ENCODE results near the gene EYS. TPM values are rescaled to one million over a fixed set of nuclear protein-coding genes. Genes with fewer than 3 reads are reported as not detected.

EYS gene
- total RNA-seq, 4 donors from 2014 or later, result under 0.01 TPM; not detected in 3

DNA sequence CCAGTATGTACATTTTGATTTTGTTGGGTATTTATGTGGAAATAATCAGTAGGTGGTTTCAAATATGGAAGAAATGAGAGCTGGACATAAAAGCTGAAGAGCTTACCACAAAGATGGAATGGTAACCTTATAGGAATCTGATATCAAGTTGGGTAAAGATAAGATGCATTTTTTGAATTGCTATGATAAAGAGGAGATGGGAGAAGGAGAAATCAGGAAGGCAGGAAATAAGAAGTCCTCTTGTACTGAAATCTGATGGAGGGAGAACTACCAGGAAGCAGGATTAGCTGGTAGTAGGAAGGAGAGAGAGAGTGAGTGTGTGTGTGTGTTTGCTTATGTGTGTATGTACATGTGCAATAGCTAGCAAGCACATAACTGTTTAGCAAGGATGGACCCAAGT lies 1603.0 kb downstream of the EYS start:
- no peaks in the 10 kb centered on the region for H3K4me1 ChIP-seq
- H3K4me3 ChIP-seq, result no peak overlapping the region
- intact Hi-C loops (cut with DNase I), result no loop called here
- H3K9me3 ChIP-seq, result no peaks in the 10 kb centered on the region
- DNase-seq (ENCODE audit: extremely low spot score), result no peak
- no peaks in the 10 kb centered on the region for H3K36me3 ChIP-seq
- TF ChIP-seq, protein P1, sequence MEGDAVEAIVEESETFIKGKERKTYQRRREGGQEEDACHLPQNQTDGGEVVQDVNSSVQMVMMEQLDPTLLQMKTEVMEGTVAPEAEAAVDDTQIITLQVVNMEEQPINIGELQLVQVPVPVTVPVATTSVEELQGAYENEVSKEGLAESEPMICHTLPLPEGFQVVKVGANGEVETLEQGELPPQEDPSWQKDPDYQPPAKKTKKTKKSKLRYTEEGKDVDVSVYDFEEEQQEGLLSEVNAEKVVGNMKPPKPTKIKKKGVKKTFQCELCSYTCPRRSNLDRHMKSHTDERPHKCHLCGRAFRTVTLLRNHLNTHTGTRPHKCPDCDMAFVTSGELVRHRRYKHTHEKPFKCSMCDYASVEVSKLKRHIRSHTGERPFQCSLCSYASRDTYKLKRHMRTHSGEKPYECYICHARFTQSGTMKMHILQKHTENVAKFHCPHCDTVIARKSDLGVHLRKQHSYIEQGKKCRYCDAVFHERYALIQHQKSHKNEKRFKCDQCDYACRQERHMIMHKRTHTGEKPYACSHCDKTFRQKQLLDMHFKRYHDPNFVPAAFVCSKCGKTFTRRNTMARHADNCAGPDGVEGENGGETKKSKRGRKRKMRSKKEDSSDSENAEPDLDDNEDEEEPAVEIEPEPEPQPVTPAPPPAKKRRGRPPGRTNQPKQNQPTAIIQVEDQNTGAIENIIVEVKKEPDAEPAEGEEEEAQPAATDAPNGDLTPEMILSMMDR (IDR thresholded peaks at IDR 0.05), result no peak
- no peak for TF ChIP-seq POLR2A (IDR thresholded peaks at IDR 0.05; ENCODE audit: low read depth)
- TF ChIP-seq POLR2AphosphoS5 (IDR thresholded peaks at IDR 0.05), result no peak
- no peak for TF ChIP-seq EP300 (IDR thresholded peaks at IDR 0.05)
- H3K27me3 ChIP-seq, result no peaks in the 10 kb centered on the region
- no peak overlapping the region for H3K27ac ChIP-seq (replicated peaks in 1 of 4)

DNA sequence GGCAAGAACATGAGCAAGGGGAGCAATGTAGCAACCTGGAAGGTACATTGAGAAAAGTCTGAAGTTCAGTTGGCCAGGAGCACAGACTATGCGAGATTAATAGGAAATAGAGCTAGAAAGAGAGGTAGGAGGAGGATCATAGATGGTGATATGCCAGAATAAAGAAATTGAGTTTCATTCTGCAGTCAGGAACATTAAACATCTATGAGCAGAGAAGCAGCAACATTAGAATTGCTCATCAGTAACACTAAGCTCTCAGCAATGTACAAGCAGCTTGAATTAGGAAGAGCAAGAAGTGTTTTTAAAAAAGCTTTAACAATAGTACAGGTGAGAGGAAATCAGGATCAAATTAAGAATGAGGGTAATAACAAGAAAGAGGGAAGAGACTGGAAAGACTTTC lies 1603.5 kb downstream of the EYS start:
- Histone ChIP-seq H3K4me1 (no peaks in the 10 kb centered on the region), H3K27ac (replicated peaks in 1 of 4) (no peak overlapping the region), H3K9me3 (no peaks in the 10 kb centered on the region), H3K27me3 (no peaks in the 10 kb centered on the region), H3K36me3 (no peaks in the 10 kb centered on the region), H3K4me3 (no peak overlapping the region)
- no peak for DNase-seq (ENCODE audit: extremely low spot score)
- TF ChIP-seq, protein P1 (IDR thresholded peaks at IDR 0.05), result no peak
- no peak for TF ChIP-seq EP300 (IDR thresholded peaks at IDR 0.05)
- no peak for TF ChIP-seq POLR2A (IDR thresholded peaks at IDR 0.05; ENCODE audit: low read depth)
- TF ChIP-seq POLR2AphosphoS5 (IDR thresholded peaks at IDR 0.05), result no peak
- WGBS, result 70% methylated on average over 1 of the region's 1 CpG
- intact Hi-C loops (cut with DNase I), result no loop called here

DNA sequence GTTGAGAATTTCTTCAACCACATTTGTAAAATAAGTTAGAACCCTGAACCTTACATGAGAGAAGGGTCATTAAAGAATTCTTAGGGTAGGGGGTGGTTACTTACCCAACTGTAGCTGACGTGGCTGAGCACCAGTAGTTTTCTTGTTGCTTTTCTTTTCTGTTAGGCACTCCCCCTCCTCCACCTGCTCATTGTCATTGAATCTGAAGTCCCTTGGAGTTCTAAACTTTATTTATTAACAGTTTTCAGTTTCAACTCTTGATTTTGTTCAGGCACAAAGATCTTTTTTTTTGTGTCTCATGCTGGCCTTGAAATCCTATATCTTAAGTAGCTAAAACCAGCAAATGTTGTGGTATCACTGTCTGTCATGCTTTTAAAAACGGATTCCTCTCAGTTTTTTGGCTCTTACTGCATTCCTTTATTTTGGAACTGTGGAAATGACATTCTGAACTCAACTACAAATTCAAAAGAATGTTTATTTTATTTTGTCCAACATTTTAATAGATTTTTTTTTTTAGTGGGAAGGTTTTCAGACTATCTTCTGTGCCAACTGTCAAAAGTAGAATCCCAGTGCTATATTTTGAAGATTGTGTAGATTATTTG lies 1606.2 kb downstream of the EYS start:
- TF ChIP-seq, protein P1 (IDR thresholded peaks at IDR 0.05), result no peak
- no peaks in the 10 kb centered on the region for H3K4me1 ChIP-seq
- 23% methylated on average over 2 of the region's 2 CpGs for WGBS
- no peak overlapping the region for H3K4me3 ChIP-seq
- intact Hi-C loops (cut with DNase I), result no loop called here
- no peak for DNase-seq (ENCODE audit: extremely low spot score)
- no peaks in the 10 kb centered on the region for H3K27me3 ChIP-seq
- no peaks in the 10 kb centered on the region for H3K36me3 ChIP-seq
- no peak overlapping the region for H3K27ac ChIP-seq (replicated peaks in 1 of 4)
- no peaks in the 10 kb centered on the region for H3K9me3 ChIP-seq

DNA sequence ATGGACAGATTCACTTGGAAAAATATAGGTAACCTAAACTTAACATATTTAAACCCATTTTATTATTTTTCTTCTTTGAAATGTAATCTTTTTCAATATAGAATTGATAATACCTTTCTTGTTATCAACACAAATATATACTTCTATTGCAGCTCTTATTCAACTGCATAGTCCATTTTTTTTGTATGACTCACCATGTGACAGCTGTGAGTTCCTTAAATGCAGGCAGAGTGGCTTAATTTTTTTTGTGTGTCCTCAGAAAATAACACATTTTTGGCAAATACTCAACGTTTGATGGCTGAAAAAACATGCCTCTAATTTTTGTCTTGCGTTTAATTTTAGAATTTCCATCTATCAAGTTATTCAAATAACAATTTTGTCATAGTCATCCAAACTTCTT lies 1616.7 kb downstream of the EYS start:
- DNase-seq (ENCODE audit: extremely low spot score), result no peak
- intact Hi-C loops (cut with DNase I), result no loop called here
- Histone ChIP-seq H3K27me3 (no peaks in the 10 kb centered on the region), H3K27ac (replicated peaks in 1 of 4) (no peak overlapping the region), H3K4me1 (no peaks in the 10 kb centered on the region), H3K36me3 (no peaks in the 10 kb centered on the region), H3K4me3 (no peak overlapping the region), H3K9me3 (no peaks in the 10 kb centered on the region)
- no peak for TF ChIP-seq EP300 (IDR thresholded peaks at IDR 0.05)
- no peak for TF ChIP-seq POLR2A (IDR thresholded peaks at IDR 0.05; ENCODE audit: low read depth)
- no peak for TF ChIP-seq POLR2AphosphoS5 (IDR thresholded peaks at IDR 0.05)
- TF ChIP-seq, protein P1 (IDR thresholded peaks at IDR 0.05), result no peak
- WGBS, result 36% methylated on average over 2 of the region's 2 CpGs

- H3K4me1 ChIP-seq, result no peaks in the 10 kb centered on the region
- TF ChIP-seq EP300 (IDR thresholded peaks at IDR 0.05) (no peak), POLR2AphosphoS5 (IDR thresholded peaks at IDR 0.05) (no peak), POLR2A (IDR thresholded peaks at IDR 0.05; ENCODE audit: low read depth) (no peak)
- TF ChIP-seq, protein P1 (IDR thresholded peaks at IDR 0.05), result no peak
- WGBS, result 75% methylated on average over 13 of the region's 13 CpGs
- no peaks in the 10 kb centered on the region for H3K9me3 ChIP-seq
- no peak overlapping the region for H3K4me3 ChIP-seq
- H3K27me3 ChIP-seq, result no peaks in the 10 kb centered on the region
- no peak for DNase-seq (ENCODE audit: extremely low spot score)
- intact Hi-C loops (cut with DNase I), result no loop called here
- no peaks in the 10 kb centered on the region for H3K36me3 ChIP-seq
- no peak overlapping the region for H3K27ac ChIP-seq (replicated peaks in 1 of 4)
Observed at GRCh38 chr6:64085126-64085525, 1621.9 kb downstream of the EYS start.
